NCI-H526 treated with DMSO at 0.1 percent for 48 hours (cell line): ENCODE data around the gene FAM120B.
A peak's percentile ranks its signal among the peaks of the same experiment; 100 is the strongest.
"Not testable (repeated sequence)": the region's sequence is repeated elsewhere in the genome, so short reads cannot be mapped to it uniquely, and the experiment has no call there.

Source experiments
- DNase-seq: peaks from one replicate; lab custom pipeline; 2025; lab: John Stamatoyannopoulos, UW

Gene FAM120B

DNA sequence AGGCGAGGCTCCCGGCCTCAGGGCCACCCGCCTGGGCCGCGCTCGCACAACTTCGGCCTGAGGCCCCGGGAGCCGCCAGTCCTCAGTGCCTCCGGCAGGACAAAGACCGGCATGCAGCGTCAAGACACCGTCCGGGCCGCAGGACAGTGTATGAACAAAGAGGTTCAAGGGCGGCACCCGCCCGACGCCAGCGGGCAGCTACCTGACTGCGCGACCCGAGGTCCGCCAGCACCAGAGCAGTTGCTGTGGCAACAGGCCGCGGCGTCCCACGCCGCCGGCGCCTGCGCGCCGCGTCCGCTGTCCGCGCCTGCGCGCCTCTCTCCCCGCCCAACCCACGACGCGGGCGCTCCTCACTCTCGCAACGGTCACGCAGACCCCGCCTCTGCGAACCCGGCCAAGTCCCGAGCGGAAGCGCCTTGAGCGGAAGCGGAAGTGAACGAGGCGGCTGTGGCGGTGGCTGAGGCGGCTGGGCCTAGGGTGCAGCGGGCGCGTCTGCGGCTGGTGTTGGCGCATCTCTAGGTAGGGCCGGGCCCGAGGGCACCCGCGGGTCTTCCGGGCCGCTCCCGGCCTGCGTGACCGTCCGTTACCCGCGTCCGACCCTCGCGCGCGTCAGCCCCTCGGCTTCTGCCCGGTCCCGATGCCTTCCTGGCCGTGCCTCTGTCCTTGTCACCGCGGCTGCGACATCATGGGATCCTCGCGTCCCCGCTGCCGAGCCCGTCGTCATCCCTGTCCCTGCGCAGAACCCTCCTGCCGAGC is at the start of gene FAM120B:
Gene FAM120B, plus strand, starts transcription at position 435 of the 756 bp plus-strand sequence. CDS start 10,633 bp downstream, outside the sequence.
- DNase-seq: peak; percentile 89

DNA sequence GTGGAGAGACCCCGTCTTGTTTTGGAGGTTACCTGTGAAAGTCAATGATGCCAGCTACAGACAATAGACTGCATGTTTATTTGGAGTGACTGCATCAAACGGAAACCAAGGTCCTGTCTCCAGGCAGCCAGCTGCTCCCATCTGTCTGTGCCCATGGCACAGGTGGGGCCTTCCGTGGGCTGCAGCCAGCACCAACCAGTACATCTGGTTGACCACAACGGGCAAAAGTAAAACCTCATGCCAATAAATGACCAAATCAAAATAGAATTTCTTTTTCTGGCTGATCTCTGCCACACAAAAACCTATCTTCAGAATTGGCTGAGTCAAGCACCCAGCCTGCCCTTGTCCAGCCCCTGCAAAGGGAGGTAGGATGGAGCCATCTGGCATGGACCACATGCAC is 49.2 kb upstream of the FAM120B start:
- DNase-seq: no peak

GRCh38 chr6:170258407-170258806 is 48.2 kb upstream of the FAM120B start:
- DNase-seq: no peak

DNA sequence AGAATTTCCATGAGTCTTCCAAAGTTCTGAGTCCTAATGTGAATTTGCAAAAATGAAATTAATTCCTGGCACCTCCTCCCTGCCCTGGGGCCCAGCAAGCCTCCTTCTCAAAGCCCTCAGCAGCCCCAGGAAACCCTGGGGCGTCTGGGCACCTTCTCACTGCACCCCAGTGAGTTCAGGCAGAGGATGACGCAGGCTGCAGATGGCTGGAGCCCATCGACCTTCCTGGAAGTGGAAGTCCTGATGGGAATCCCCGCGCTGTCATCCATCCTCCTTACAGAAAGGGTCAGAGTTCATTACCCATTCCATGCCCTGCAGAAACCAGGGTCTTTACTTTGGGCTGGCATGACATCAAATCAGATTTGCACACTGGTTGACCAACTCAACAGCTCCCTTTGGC is 47.3 kb upstream of the FAM120B start:
- no peak for DNase-seq

DNA sequence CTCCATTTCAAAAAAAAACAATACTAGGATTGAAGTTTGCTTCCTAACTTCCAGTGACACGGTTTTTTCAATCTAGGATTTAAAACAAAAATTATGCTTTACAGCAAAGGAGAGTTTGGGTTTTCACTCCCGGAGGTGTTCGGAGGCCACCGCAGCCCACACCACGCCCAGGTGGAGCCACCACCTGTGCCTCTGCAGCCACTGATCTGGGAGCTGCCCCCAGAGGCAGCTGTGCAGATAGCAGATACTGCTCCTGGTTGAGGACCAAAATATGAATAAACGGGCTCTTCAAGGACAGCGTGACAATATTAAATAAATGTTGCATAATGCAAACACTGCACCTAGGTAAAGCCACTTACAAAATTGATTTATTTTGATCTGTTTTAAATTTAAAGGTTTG is 45.9 kb upstream of the FAM120B start:
- no peak for DNase-seq

- DNase-seq: no peak
Observed at GRCh38 chr6:170261643-170262488, 44.7 kb upstream of the FAM120B start.

GRCh38 chr6:170262489-170263088 is 44.0 kb upstream of the FAM120B start:
- DNase-seq: no peak

DNA sequence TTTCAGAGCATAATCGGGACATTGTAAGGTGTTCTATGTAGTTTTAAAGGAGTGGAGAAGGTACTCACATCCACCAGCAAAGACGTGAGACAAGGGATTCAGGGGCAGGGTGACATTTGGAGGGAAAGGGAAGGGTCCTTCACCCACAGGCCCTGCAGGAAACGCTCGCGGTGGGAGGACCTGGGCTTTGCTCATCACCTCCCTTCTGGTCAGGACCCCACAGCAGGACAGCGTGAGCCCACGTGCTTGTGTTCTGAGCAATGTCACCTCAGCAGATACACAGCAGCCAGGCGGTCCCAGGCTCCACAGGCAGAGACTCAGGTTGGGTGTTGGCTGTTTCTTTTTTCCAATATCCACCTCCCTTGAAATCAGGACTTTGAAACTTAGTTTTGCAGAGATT is 43.1 kb upstream of the FAM120B start:
- DNase-seq: no peak

GRCh38 chr6:170264086-170264485 is 42.5 kb upstream of the FAM120B start:
- DNase-seq: no peak

DNA sequence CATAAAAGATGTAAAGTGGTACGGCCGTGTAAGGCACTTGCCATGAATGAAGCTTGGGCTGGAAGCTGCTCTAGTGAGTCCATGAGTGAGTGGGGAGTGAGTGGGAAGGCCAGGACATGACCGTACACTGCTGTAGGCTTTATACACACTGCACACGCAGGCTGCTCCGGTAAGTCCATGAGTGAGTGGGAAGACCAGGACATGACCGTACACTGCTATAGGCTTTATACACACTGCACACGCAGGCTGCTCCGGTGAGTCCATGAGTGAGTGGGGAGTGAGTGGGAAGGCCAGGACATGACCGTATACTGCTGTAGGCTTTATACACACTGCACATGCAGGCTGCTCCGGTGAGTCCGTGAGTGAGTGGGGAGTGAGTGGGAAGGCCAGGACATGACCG is 41.9 kb upstream of the FAM120B start:
- not testable (repeated sequence) for DNase-seq

DNA sequence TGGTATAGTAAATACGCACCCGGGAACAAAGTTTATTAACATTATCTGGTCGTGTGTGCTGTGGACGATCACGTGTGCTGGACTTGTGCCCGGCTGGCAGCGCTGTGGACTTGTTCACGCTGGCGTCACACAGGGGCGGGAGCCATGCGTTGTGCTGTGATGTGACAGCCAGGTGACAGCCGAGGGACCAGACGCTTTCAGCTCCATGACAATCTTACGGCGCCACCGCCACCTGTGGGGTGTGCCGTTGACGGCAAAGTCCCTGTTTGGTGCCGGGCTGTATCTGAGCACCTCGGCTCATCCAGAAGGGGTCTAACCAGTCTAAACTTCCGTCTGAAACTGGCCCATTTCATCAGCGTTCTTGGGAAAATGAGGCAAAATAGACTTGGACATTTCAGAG is 40.9 kb upstream of the FAM120B start:
- no peak for DNase-seq

- DNase-seq: peak; percentile 38
Observed at GRCh38 chr6:170266061-170266825, 40.3 kb upstream of the FAM120B start.

DNA sequence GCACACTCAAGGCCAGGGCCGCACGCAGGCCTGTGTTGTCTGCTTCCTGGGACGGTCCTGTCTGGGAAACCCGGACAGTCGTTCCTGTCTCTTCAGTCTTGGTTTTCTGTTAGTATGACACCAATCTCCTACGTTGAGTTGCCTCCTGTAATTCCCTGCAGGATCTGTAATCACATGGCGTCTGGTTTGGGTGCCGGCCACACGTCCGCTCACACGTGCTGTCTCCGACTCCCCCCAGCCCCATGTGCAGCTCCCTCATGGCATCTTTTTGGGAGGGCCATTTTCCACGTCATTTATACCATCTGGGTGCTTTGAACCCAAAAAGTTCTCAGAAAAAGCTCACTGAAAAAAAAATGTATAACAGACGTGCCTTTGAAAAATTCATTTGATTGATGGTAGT is 38.9 kb upstream of the FAM120B start:
- DNase-seq: no peak

DNA sequence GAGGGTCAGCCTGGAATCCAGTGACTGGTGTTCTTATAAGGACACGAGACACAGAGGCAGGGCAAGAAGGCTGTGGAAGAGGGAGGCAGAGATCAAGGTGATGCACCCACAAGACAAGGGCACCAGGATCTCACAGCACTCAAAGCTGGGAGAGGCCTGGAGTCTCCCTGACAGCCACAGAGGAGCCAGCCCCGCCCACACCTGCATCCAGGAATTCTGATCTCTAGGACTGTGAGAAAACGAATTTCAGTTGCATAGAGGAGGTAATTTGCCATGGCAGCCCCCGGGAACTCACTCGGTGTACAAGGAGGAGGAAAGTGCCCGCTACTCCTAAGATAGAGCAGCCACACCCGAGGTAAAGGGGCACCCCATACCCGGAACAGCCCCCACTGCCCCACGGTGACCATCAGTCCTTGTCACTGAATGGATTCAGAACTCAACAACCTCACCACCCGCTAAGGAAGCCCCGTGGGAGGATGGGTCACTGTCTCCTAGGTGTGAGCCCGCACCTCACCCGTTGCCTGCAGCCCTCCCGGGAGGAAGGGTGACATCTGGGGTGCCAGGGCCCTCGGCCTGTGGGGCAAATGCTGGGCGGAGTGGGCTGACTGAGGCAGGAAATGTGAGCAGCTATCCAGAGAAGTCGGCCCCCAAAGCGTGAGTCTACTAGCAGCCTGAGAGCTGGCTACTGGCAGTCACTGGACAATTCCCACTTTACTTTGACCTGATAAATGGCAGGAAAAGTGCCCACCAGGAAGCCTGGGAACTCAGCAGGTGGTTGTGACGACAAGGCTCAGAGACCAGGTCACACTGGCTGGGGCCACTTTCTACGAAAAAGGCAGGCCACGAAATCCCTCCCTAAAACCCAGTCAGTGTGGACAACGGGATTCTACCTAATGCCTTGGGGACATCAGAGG is 38.1 kb upstream of the FAM120B start:
- DNase-seq: peak; percentile 21

- DNase-seq: peak; percentile 85
Observed at GRCh38 chr6:170269151-170269845, 37.3 kb upstream of the FAM120B start.

DNA sequence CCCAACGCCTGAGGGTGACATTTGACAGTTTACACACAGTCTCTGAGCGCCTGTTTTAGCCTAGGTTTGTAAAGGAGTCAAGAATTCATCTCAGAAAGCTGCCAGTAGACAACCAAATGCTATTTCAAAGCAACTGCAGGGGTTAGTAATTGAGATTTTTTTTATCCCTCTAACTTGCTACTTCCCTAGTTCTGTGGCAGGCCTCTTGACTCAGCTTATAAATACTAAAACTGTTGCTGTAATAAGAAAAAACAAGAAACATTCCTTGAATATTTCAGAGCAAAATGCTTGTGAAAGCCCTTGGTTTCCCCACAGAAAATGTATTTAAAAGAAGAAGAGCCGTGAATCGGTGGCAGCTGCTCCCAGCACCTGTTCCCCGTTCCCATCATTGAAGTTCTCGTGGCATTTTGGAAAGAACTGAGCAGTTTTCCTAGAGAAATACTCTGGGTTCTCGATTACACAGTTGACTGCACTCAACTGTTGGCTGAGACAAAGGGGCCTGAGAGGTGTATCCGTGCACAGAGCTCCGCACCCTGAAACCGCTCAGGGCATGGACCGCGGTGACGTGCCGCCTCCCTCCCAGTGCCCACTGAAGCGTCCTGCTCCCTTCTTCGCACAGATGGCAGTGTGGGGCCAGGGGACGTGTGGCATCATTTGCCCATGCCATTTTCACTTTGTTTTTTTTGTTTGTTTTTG is 36.6 kb upstream of the FAM120B start:
- DNase-seq: peak; percentile 62

DNA sequence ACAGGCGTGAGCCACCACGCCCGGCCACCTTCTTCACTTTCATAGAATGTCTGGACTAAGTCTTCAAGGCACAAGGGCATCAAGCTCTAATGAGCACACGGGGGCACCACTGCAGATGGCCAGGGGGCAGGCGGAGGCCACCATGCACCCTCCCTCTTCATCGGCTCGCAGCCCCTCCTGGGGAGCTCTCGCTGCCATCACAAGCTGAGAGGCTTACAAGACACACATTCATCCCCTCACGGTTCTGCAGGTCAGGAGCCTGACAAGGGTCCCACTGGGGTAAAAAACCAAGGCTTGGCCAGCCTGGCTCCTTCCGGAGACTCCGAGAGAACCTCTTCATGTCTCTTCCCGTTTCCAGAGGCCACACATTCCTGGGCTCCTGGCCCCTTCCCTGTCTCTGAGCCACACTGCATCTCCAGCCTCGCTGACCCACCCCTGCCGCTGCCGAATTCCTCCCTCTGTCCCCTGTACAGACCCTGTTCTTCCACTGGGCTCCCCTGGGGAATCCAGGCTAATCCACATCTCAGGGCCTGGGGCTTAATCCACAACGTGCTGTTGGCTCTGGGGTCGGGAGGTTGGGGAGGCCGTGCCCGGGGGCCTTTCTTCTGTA is 35.5 kb upstream of the FAM120B start:
- DNase-seq: no peak

DNA sequence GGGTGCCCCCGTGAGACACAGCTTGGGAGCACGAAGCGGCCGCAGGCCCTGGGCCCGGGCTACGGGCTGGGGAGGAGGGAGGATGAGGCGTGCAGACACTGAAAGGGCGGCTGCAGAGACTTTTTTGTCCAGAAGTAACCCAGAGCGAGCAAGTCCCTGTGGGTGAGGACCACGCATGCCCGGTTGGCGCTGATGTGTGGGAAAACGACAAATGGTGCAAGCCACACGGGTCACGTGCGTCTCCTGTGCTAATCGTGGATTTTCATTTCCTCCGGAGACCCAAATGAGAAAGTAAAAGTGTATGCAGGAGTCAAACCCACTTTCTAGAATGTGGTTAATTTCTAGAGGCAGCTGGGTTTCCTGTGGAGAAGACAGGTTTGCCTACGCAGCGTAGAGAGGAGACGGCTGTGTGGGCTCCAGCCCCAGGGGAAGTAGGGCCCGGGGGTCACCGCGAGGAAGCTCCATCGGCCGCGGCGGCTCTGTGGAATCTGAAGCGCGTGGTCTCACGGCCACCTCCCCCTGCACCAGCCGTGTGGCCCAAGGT is 34.7 kb upstream of the FAM120B start:
- DNase-seq: no peak
